GM12864 (cell line): Measurements from ENCODE around the gene LTBP1.

ENCODE experiments used
- DNase-seq: peaks from one replicate; pipeline ENCODE4 v3.0.0-alpha.2; 2011; ENCODE audit warnings: low read depth
- H3K4me3 ChIP-seq: 2 replicates; pipeline ENCODE4 v1.5.1; 2011; ENCODE audit warnings: mild to moderate bottlenecking, low read depth, low read length, control low read depth
- CTCF ChIP-seq: IDR thresholded peaks from 2 replicates; pipeline ENCODE4 v1.5.1; 2011; ENCODE audit warnings: low read depth, mild to moderate bottlenecking, moderate library complexity, low read length, control low read depth, inconsistent platforms; ENCODE audit errors: missing control alignments

LTBP1 gene

DNA sequence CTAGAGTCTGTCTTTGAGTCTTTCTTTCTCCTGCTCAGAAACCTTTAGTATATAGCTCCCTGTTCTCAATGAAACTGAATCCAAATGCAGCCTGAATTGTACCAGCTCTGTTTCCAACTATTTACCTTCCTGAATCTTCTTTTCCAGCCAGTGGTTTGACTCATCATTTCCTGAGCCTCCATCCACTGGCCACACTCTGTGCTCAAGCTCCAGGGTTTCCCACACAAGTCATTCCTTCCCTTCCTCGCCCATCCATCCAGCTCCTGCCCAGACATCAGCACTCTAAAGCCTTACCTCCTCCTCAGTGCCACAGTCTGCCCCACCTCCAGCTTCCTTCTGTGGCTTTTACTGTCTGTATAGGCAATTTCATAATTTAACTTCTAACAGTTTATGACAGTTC lies 296.1 kb downstream of the LTBP1 start:
- DNase-seq, result no peak
- H3K4me3 ChIP-seq, result no peak overlapping the region
- TF ChIP-seq CTCF, result no peak

DNA sequence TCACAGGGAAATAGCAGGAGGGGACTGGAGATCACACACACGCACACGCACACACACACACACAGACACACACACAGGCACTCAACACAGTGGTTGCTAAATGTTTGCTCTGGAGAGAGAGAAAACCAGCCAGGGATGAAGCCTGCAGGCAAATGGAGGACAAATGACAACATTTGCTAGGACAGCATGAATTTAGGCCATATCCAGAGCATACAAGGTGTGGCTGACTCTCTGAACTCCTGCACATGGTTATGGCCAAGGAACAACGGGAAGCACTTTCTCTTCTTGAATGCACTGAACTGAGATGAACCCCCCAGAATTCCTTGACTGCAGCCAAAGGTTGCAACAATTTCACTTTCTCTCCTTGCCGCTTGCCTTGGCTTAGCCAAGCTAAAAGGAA lies 299.7 kb downstream of the LTBP1 start:
- DNase-seq, result no peak
- no peak overlapping the region for H3K4me3 ChIP-seq
- TF ChIP-seq CTCF, result no peak

GRCh38 chr2:33247365-33247764 lies 300.6 kb downstream of the LTBP1 start:
- no peak for TF ChIP-seq CTCF
- DNase-seq, result no peak

DNA sequence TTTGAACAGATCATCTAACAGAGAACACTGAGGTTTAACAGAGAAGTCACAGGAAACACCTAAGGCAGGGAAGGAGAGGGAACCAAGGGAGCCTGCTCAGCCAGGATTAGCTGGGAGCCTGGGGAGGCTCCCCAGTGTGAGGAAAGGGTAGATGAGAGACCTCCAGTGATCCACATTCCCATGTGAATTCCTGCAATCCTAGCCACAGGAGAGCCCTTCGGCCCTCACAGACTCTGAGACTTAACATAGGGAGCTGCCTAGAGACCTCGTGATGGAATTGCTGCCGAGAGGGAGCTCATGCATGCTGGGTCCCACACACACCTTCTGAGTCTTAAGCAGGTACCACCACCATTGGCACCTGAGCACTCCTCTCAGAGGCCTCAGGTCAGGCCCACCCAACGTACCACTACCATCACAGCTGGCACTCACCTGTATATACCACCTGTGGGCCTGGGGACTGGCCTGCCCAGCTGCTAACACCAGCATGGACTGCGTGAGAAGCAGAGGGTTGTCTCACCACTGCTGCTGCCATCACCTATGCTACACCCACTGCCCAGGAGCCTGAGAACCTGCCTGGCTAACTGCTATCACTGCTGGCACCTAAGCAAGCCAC lies 303.8 kb downstream of the LTBP1 start:
- TF ChIP-seq CTCF, result no peak
- no peak overlapping the region for H3K4me3 ChIP-seq
- no peak for DNase-seq

More at GRCh38 chr2:33247365-33247764, 300.6 kb downstream of the LTBP1 start:
- H3K4me3 ChIP-seq, result no peak overlapping the region

DNA sequence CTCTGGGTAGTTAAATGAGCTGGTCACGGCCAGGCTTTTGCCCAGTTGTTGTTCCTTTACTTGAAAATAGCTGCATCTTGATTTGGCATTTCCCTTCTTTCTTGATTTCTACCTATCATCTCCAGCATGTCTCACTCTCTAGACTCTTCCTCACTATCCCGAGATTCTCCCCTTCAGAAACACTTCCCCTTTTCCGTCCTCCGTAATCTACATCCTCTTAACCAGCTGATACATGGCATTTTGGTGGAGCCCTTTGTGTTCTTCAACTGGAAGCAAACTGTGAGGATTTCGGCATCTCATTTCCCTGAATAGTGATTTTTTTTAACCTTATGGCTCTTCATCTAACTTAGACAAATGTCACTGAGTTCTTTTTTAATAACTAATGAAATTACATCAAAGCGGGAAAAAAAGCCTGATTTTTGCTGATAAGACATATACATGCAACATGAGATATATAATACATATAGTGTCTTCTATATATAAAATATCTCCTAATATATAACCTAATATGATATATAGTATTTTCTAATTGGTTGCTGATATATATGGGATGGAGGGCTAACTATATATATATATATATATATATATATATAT lies 309.5 kb downstream of the LTBP1 start:
- no peak for TF ChIP-seq CTCF
- DNase-seq, result no peak
- no peak overlapping the region for H3K4me3 ChIP-seq

DNA sequence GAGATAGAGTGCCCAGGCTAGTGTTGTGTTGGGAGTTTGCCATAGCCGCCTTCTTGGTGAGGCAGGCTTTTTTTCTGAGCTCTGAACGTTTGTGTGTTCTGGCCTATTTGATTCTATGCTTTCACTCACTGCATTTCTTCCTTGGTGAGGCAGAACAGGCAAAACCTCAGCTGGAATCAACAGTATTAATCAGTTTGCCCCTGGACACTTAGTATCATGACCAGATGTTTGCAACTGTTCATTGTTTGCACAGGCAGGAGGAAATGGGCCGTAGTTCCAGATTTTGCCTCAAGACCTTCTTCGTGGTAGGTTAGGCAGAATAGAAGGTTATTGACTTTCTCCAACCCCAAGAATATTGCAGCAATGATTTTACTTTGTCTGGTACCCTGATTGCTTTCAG lies 311.6 kb downstream of the LTBP1 start:
- DNase-seq, result no peak
- TF ChIP-seq CTCF, result no peak
- H3K4me3 ChIP-seq, result no peak overlapping the region

DNA sequence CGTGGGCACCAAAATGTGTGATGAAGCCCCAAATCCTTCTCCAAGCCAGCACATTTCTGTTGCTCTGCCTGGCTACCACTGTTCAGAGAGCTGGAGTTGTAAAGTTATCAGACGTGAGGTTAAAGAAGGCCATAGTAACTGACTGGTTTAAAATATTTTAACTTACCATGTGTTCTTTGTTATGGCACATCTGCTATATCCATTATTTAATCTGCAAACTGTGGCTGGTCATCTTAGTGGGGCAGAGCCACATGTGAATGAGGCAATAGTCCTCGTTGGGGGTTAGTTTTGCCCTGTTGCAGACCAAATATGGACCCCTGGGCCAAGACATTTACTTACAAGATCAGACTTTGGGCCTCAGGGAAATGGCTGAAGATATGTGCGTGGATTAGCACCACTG lies 315.3 kb downstream of the LTBP1 start:
- DNase-seq, result no peak
- no peak for TF ChIP-seq CTCF
- H3K4me3 ChIP-seq, result no peak overlapping the region
